Measurements from ENCODE around the gene PDE2A.

GRCh38 chr11:72568861-72569260, 105.4 kb downstream of the PDE2A start:
- TF ChIP-seq POLR2AphosphoS5 (IDR thresholded peaks at IDR 0.05) (no peak), EP300 (IDR thresholded peaks at IDR 0.05) (no peak), POLR2A (IDR thresholded peaks at IDR 0.05; ENCODE audit: low read depth) (no peak)
- TF ChIP-seq, protein P1, sequence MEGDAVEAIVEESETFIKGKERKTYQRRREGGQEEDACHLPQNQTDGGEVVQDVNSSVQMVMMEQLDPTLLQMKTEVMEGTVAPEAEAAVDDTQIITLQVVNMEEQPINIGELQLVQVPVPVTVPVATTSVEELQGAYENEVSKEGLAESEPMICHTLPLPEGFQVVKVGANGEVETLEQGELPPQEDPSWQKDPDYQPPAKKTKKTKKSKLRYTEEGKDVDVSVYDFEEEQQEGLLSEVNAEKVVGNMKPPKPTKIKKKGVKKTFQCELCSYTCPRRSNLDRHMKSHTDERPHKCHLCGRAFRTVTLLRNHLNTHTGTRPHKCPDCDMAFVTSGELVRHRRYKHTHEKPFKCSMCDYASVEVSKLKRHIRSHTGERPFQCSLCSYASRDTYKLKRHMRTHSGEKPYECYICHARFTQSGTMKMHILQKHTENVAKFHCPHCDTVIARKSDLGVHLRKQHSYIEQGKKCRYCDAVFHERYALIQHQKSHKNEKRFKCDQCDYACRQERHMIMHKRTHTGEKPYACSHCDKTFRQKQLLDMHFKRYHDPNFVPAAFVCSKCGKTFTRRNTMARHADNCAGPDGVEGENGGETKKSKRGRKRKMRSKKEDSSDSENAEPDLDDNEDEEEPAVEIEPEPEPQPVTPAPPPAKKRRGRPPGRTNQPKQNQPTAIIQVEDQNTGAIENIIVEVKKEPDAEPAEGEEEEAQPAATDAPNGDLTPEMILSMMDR (IDR thresholded peaks at IDR 0.05): no peak

Data from esophagus muscularis mucosa (tissue), 4 donors.